GM20431 (cell line): ENCODE data around the gene BRMS1L.
"Not testable (repeated sequence)": the region's sequence is repeated elsewhere in the genome, so short reads cannot be mapped to it uniquely, and the experiment has no call there.

Experiments used
- in situ Hi-C: fragments of 300-500 bp; cut with MseI, MboI; formaldehyde crosslinking; loops from one replicate; pipeline ENCODE4 v1.15.0; 2020; ENCODE audit warnings: low sequenced_read_pairs; ENCODE audit not compliant: unreplicated experiment

Gene BRMS1L

GRCh38 chr14:35819591-35820540 lies 6.3 kb upstream of the BRMS1L start:
- in situ Hi-C loops: no loop called here

- in situ Hi-C loops: no loop called here
Observed at GRCh38 chr14:35821564-35822411, 4.3 kb upstream of the BRMS1L start.

DNA sequence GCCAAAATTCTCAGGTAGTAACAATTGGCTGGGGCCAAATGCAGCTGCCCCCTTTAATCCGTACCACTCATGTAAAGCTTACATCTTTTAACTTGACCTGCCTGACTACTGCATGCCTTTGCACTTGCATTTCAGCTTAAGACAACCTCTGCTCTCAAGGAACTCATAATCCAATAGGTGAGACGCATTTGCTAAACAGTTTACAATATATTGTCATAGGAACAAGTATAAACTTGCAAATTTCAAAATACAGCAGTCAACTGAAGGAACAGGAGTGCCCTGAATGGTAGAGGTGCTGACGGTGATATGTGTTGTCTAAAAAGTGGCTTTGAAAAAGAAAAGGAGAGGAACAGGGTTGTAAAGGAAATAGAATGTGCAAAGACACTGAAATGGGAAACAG lies 3.6 kb upstream of the BRMS1L start:
- in situ Hi-C loops: no loop called here

DNA sequence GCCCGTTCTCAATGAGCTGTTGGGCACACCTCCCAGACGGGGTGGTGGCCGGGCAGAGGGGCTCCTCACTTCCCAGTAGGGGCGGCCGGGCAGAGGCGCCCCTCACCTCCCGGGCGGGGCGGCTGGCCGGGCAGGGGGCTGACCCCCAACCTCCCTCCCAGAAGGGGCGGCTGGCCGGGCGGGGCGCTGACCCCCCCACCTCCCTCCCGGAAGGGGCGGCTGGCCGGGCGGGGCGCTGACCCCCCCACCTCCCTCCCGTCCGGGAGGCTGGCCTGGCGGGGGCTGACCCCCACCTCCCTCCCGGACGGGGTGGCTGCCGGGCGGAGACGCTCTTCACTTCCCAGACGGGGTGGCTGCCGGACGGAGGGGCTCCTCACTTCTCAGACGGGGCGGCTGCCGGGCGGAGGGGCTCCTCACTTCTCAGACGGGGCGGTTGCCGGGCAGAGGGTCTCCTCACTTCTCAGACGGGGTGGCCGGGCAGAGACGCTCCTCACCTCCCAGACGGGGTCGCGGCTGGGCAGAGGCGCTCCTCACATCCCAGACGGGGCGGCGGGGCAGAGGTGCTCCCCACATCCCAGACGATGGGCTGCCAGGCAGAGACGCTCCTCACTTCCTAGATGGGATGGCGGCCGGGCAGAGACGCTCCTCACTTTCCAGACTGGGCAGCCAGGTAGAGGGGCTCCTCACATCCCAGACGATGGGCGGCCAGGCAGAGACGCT lies 1.5 kb upstream of the BRMS1L start:
- in situ Hi-C loops: not testable (repeated sequence)

GRCh38 chr14:35825968-35826217 lies 245 bp upstream of the BRMS1L start:
- in situ Hi-C loops: no loop called here

- in situ Hi-C loops: no loop called here
Observed at GRCh38 chr14:35826952-35827416, 846 bp downstream of the BRMS1L start.

DNA sequence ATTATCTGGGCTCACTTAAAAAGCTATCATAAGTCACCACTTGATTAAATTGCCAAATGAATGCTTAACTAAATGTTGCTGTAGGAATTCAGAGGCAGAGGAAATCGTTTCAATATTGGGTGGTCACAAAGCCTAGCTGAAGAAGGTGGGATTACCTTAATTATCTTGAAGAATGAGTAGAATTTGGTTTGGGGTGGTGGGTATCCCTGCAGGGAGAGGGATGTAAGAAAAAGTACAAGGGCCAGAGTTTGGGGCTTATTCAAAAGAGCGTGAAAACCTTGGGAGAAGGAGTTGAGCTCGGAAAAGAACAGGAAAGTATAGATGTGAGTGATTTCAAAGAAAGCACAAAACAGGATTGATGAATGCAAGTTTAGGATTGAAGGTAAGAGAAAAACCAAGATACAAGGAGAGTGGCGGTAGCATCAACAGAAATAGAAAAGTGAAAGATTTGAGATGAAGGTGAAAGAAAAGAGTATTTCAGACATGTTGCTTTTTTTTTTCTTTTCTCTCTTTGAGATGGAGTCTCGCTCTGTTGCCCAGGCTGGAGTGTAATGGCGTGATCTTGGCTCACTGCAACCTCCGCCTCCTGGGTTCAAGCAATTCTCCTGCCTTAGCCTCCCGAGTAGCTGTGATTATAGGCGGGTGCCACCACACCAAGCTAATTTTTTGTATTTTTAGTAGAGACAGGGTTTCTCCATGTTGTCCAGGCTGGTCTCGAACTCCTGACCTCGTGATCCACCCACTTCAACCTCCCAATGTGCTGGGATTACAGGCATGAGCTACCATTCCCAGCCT lies 1.7 kb downstream of the BRMS1L start:
- in situ Hi-C loops: no loop called here

GRCh38 chr14:35829449-35829848 lies 3.3 kb downstream of the BRMS1L start:
- in situ Hi-C loops: no loop called here

DNA sequence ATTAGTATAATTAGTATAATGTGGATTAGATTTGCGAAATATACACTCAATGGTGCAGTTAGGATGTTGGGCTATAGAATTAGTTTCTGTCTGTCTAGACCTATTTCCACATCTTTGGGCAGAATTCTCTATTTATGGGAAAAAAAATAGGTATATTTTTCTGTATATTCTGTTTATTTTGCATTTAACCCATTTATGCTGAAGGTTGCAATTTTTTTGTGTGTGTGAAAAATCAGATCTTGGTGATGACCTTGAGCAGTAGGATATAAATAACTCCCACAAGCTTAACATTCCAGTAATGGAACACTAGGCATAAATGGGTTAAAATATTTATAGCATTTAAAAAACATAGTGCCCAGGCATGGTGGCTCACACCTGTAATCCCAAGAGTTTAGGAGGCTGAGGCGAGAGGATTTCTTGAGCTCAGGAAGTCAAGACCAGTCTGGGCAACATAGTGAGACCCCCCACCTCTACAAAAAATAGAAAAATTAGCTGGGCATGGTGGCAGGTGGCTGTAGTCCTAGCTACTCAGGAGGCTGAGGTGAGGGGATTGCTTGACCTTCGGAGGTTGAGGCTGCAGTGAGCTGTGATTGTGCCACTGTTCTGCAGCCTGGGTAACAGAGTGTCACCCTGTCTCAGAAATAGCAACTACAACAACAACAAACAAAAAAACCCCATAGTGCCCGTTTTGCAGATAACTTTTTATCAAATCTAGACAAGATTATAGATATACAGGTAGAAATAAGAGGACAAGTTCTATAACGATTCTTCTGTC lies 9.3 kb downstream of the BRMS1L start:
- in situ Hi-C loops: no loop called here

DNA sequence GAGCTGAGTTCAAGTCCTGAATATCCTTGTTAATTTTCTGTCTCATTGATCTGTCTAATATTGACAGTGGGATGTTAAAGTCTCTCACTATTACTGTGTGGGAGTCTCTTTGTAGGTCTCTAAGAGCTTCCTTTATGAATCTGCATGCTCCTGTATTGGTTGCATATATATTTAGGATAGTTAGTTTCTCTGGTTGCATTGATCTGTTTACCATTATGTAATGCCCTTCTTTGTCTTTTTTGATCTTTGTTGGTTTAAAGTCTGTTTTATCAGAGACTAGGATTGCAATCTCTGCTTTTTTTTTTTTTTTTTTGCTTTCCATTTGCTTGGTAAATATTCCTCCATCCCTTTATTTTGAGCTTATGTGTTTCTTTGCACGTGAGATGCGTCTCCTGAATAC lies 15.6 kb downstream of the BRMS1L start:
- in situ Hi-C loops: not testable (repeated sequence)

- in situ Hi-C loops: not testable (repeated sequence)
Observed at GRCh38 chr14:35842245-35842644, 16.1 kb downstream of the BRMS1L start.

DNA sequence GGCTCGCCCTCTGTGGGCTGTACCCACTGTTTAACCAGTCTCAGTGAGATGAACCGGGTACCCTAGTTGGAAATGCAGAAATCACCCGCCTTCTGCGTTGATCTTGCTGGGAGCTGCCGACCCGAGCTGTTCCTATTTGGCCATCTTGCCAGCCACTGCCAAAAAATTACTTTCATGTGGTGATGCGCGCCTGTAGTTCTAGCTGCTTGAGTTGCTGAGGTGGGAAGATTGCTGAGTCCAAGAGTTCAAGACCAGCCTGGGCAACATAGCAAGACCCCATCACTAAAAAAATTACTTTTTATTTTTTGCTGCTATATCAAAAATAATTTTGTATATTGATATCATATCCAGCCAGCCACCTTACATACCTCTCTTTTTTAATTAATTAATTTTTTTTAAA lies 18.4 kb downstream of the BRMS1L start:
- in situ Hi-C loops: no loop called here

DNA sequence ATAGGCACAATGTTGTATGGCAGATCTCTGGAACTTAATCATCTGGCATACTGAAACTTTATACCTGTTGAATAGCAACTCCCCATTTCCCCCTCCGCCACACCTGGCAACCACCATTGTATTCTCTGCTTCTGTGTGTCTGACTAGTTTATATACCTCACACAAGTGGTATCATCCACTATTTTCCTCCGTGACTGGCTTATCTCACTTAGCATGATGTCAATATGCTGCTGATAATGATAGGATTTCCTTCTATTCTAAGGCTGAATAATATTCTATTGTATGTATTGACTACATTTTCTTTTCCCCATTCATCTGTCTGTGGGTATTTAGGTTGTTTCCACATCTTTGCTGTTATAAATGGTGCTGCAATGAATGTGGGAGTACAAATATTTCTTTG lies 21.5 kb downstream of the BRMS1L start:
- in situ Hi-C loops: no loop called here

GRCh38 chr14:35849122-35849521 lies 23.0 kb downstream of the BRMS1L start:
- in situ Hi-C loops: no loop called here

- in situ Hi-C loops: no loop called here
Observed at GRCh38 chr14:35851823-35852222, 25.7 kb downstream of the BRMS1L start.

DNA sequence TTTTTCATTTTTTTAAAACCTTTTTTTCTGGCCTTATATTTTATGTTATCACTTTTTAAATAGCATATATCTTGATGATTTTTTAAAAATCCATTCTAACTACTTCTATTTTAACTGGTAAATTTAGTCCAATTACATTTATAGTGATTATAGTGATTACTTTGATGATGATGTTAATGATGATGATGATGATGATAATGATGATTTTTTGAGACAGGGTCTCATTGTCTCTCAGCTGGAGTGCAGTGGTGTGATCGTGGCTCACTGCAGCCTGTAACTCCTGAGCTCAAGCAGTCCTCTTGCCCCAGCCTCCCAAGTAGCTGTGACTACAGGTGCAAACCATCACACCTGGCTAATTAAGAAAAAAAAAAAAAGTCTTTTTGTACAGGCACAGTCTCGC lies 27.1 kb downstream of the BRMS1L start:
- in situ Hi-C loops: no loop called here

DNA sequence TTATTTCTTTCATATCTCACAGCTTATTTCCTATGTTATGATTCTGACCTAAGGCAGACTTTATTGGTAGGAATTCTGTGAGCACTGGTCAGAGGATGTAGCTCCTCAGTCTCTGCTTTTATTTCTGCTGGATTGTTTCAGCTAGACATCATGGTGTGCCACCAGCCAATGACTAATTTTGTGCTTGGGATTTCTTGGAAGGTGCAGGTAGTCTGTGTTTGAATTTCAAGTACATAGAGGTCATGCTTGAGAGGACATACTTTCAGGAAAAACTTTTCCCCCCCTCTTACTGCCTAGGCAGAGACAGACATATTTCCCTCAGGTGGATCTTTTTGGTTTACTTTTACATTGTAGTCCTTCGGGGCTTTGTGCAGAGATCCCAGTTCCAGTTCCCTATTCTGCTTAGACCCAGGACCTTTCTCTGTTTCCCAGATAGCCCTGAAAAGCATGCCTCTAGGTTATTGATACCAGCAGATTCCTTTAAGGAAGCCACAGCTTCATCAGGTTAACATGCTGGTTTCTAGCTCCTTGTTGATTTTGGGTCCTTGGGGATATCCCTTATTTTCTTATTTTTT lies 28.6 kb downstream of the BRMS1L start:
- in situ Hi-C loops: no loop called here

DNA sequence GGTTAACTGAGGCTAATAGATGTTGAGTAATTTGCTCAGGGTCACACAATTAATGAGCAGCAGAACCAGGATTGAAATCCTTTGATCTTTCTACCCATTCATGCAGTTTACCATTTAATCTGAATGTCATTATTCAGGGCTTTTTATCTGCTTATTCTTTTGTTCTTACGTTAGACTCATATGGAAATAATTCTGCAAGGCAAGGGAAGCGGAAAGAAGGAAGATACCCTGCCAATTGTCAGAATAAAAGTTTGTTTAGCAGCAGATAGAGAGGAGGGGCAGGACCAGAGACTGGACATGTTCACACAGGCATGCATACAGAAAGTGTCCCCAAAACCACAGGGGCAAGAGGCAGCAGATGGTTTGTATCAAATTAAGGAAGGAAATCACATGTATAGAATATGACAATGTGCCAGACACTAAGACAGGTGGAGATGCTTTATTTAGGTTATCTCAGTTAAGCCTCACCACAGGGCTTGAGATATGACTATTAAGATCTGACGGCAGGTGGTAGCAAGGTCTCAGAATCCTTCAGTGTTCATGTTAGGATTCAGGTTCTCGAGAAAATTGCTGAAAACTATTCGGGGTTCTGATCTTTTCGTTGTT lies 29.8 kb downstream of the BRMS1L start:
- in situ Hi-C loops: no loop called here
